Activated CD8-positive, alpha-beta memory T cell treated with anti-CD3 and anti-CD28 coated beads for 24 hours (primary cell): Measurements from ENCODE around the gene RBM28.
"Not testable (repeated sequence)": the region's sequence is repeated elsewhere in the genome, so short reads cannot be mapped to it uniquely, and the experiment has no call there.

Experiments
- DNase-seq: peaks from one replicate; pipeline ENCODE4 v3.0.0-alpha.2; 2020

The RBM28 gene

GRCh38 chr7:128347647-128348097 is 4.0 kb upstream of the RBM28 start:
- DNase-seq: peak; percentile 76

GRCh38 chr7:128344431-128344774 is 695 bp upstream of the RBM28 start:
- DNase-seq: no peak

DNA sequence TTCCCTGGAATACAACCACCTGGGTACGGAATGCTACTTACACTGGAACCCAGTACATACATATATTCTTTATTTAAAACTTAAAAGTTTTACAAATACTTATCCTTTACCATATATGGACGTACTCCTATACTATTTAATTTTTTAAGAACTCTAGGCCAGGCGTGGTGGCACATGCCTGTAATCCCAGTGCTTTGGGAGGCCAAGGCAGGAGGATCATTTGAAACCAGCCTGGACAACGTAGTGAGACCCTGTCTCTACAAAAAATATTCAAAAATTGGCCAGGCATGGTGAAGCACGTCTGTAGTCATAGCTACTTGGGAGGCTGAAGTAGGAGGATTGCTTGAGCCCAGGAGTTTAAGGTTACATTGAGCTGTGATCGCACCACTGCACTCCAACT is 2.0 kb downstream of the RBM28 start:
- DNase-seq: no peak

GRCh38 chr7:128335730-128336129 is 8.0 kb downstream of the RBM28 start:
- DNase-seq: no peak

DNA sequence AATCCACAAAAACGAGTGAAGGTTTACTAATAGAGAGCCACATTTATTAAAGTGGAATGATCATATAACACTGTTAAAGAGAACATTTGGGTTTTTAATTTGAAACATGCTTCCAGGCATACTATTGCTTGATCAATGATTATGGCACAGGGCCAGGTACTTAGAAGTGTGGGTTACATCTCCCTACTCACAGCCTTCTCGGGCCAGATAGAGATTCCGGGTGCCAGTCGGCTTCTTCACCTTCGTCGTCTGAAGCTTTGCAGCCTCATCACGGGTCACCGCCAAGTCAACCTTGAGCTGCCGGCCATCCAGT is 19.4 kb downstream of the RBM28 start:
- DNase-seq: no peak

DNA sequence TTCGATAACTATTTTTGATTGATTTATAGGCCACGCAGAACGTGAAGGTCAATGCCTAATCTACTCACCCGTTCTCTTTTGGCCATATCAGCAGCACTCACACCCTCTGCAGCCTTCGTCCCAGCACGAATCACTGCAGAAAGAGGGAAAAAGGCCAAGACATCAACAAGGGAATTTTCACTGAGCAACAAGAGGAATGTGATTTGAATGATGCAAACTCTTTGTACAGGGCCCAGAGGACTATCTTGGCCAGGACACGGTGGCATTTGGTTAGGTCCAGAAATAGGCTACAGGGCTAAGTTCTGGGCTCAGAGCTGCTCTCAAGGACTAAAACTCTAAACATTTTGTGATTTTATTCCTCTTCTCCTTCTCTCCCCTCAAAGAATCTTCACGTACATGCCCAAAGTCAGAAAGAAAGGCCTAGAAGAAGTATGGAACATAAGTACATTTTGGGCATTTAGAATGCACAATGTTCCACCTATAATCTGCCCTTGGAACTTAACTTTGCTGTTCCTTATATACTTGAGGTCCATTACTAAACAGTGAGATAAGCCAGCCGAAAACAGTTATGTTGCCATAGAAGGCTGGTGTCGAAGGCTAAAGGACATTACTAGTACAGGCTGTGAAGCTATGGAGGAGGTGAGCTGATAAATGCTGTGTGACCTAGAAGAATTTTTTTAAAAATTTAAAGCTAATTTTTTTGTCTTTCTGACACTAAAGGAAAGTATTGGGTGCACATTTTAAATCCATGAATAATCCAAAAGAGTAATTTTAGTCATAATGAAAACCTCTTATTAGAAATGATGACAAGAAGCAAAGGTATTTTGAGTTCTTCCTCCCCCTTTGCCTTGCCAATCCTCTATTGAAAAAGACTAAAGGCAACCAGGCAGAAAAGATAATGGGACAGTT is 20.0 kb downstream of the RBM28 start:
- DNase-seq: no peak

- DNase-seq: no peak
Observed at GRCh38 chr7:128323040-128323439, 20.7 kb downstream of the RBM28 start.

DNA sequence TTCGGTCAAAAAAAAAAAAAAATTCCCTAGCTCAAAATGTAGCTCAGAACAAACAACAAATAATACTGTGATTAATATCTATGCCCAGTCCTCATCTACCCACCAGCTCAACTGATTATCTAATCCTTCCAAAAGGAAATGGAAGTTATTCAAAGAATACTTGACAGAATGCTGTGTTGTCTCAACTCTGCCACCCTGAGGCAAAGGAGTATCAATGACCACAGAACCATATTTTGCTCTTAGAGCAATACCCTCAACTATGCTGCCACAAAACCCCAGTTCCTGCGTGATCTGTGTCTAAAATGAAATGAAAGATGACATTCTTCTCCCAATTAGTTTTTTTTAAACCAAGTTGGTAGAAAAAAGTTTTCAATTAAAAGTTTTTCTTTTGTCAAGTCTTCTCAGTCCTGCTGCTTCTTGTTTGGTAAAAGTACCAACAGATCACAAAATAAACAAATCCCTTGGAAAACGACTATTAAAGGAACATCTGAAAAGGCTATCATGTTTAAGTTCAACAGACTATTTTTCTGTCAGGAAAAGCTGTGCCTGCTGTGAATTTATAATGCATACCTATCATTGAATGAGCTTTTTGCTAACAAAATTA is 21.6 kb downstream of the RBM28 start:
- DNase-seq: no peak

DNA sequence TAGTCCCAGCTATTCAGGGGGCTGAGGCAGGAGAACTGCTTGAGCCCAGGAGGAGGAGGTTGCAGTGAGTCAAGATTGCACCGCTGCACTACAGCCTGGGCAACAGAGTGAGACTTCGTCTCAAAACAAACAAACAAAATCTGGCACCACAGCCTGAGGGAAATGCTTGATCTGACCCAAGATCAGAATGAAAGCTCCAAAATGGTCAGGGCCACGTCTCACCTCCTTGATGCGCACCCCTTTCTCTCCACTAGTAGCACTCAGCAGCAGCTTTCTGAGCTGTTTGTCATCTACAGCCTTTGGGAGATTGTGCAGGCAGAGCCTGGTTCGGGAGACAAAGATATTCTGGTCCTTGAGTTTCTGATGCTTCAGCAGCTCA is 22.7 kb downstream of the RBM28 start:
- no peak for DNase-seq

- DNase-seq: no peak
Observed at GRCh38 chr7:128318691-128319090, 25.0 kb downstream of the RBM28 start.

DNA sequence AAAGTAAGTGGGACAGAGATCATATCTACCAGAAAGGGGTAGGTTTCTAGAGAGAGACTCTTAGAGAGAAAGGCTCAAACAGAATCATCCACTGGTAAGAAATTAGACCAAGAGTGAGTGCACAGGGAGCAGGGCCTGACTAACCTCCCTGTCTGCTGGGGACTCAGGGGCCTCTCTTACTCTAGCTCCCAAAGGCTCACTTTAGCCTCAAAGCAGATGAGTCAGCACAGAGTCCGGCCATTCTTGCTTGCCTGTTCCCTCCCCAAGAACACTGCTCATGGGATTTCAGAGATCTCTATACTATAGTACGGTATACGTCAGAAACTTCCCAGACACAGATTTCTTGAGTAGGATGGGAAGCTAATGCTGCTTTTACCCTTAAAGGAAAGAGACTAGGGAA is 32.7 kb downstream of the RBM28 start:
- DNase-seq: no peak

- no peak for DNase-seq
Observed at GRCh38 chr7:128310499-128310898, 33.2 kb downstream of the RBM28 start.

DNA sequence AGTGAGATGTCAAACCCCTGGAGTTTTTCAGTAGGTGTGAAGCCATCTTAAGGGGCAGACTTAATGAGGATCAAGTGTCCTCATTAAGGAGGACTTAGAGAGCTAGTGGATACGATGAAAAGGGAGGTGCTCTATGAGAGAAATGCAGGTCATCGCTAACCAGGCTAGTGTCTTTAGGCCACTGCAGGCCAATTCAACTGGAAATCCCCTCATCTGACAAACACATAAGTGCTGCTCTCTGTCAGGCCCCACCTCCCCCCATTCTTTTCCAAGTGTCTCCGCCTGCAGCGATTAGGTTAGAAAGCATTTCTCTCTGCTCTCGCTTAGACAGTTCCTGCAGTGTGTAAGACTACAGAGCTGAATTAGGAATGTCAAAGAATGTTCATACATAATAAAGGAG is 33.7 kb downstream of the RBM28 start:
- DNase-seq: no peak

DNA sequence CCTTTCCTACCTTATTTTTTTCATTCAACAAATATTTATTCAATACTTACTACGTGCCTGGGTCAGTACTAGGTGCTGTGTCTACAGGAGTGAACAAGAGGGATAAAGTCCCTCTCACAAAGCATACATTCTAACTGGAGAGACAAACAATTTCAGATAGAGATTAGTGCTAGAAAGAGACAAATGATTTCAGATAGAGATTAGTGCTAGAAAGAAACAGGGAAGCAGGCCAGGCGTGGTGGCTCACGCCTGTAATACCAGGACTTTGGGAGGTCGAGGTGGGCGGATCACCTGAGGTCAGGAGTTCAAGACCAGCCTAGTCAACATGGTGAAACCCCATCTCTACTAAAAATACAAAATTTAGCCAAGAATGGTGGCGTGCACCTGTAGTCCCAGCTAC is 34.6 kb downstream of the RBM28 start:
- no peak for DNase-seq

DNA sequence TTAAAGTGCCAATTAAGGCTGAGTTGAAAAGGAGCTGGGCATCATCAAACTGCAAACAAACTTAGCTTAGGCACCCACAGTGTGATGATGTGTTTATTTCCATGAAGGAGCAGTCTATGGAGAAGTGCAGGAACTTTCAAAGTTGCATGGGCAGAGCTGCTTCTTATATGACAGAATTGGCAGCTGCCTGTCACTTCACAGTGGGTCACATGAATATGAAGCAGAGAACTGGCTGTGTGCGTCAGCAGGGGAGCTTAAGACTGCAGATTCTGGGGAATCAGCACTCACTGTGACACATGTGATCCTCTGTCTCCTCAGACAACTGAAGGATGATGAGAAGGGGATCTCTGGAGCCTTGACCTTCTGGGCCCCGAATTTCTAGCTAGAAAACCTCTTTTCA is 36.6 kb downstream of the RBM28 start:
- DNase-seq: no peak

GRCh38 chr7:128304212-128304611 is 39.5 kb downstream of the RBM28 start:
- DNase-seq: no peak

DNA sequence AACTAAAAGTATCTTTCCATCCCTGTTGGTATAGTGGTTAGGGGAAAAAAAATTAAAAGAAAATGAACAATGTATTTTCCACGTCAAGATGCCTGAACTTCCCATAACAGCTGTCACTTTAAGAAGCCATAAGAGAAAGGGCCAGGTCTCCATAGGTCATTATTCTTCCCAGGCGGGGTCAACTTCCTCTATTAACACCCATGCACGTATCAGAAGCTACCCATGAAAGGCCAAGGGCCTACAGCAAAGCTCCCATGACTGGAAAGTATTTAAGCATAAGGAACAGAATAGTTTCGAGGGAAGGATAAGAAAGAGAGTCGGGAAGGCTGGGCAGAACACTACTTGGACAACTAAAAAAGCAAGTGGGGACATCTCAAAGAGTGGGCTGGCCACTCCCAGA is 40.1 kb downstream of the RBM28 start:
- DNase-seq: no peak

DNA sequence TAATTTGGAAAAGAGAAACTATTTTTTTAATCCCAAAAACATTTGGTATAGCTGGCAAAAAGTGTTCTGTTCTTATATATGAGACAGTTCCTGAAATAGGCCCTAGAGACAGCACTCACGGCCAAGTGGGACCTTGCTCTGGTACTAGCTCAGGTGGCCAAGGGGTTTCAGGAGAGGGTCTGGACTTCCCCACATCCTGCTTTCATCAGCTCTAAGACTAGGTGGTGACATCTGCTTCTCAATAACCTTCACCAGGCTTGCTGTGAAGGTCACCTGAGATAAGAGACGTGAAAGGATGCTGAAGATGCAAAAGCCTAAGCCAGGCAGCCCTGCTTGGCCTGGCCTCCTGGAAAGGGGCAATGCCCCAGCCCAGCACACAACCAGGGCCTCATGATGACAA is 40.6 kb downstream of the RBM28 start:
- no peak for DNase-seq

DNA sequence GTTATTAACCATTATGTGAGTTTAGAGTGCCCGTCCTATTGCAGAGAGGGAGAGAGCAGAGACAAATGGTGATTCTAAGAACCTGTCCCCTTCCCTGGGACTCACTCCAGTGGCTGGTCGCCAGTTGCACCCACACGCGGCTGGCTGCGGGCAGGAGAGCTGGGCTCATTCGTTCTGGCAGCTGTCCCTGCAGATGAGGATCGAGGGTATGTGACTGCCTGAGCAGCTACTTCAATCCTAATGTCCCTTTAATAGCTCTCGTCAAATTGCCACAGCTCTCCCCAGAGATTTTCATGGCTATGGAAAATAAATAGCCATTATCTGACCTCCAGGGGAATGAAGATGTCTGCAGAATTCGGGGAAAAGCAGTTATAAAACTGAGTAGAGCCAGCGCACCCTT is 41.6 kb downstream of the RBM28 start:
- DNase-seq: no peak

DNA sequence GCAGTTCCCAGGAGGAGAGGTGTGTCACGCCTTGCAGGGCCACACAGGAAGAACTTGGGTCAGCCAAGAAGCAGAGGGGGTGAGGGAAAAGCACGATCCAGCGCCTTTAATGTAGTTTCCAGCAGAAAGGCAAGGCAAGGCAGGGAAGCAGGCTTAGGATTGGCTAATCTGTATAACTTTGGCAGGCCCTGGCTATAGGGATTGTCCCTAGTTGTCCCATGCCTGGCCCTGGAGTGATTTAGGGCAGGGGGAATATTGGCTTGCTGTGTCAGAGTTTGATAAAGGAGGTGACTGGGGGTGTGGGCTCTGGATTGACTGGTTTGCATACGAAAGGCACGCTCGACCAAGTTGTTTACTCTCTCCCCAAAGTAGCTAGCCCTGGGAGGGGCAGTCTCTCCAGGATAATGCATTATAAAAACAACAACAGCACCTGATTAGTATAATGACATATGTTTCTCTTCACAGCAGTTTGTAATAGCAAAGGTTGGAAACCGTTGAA is 44.5 kb downstream of the RBM28 start:
- no peak for DNase-seq

- not testable (repeated sequence) for DNase-seq
Observed at GRCh38 chr7:128298004-128298403, 45.7 kb downstream of the RBM28 start.

DNA sequence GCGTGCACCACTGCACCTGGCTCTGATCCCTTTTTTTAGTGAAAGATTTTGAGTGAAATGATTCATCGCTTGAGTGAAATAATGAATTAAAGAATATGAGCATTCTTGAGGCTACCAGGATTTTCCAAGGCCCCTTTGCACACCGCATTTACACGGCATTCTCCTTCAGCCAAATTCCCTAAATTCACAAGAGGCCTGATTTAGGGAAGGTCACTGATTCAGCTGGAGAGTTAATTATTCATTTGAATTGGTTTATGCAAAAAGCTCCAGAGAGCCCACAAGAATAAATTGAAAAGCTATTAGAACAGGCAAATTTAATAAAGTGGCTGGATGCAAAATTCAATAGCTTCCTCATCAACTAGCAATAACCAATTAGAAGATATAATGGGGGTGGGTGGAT is 56.2 kb downstream of the RBM28 start:
- no peak for DNase-seq

GRCh38 chr7:128284102-128284501 is 59.6 kb downstream of the RBM28 start:
- DNase-seq: no peak

- peak; percentile 32 for DNase-seq
Observed at GRCh38 chr7:128281605-128282380, 61.9 kb downstream of the RBM28 start.
